Measurements from ENCODE around the gene CLDND1.
"Not testable (repeated sequence)": the region's sequence is repeated elsewhere in the genome, so short reads cannot be mapped to it uniquely, and the experiment has no call there.

CLDND1 gene

DNA sequence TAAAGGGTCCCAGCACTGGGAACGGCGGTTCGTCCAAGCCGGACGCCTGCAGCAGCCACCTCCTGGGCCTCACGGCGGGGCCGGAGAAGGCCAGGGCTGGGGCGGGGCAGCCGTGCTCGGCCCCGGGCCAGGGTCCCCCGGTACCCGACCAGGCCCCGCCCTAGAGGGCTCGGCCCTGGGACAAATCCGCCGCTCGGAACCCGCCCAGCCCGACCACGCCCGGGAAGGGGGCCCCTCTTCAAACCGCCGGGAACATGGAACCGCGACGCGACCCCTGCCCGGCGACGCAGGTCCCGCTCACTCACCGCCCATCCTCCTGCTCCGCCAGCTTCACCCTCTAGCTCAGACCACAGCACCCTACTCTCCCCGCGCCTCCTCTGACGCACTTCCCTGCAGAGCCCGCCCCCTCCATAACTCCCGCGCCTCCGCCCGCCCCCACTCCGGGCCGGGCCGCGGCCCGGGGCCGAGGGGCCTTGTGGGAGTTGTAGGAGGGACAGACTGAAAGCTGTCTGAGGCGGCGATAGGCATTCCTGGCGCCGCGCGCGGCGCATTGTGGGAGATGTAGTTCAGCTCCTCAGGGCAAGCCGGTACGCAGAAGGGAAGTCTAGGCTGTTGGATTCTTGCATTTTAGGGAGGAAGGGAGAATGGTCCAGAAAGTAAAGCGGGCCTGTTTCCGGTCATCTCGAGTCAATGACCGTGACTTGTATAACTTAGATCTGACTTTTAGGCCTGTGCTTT lies at the start of gene CLDND1:
Gene CLDND1, minus strand, starts transcription at position 359 of the 738 bp plus-strand sequence. CDS start 1,478 bp downstream, outside the sequence.
- peak; percentile 95 for DNase-seq

DNA sequence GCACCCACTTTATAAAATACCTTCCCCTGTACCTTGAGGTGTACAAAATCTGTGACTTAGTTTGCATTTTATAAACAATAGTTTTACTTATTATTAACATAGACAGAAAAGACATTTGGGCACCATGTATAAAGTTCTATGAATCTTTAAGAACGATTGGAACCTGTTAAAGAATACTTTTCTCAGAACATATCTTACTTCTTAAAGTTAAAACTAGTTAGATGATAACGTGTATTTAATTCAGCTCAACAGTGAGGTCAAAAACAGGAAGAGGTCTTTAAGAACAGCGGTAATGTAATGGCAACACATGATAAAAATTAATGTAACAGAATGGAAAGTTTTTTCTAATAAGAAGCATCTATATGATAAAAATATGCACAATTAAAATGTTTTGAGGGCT lies 45.7 kb upstream of the CLDND1 start:
- no peak for DNase-seq

DNA sequence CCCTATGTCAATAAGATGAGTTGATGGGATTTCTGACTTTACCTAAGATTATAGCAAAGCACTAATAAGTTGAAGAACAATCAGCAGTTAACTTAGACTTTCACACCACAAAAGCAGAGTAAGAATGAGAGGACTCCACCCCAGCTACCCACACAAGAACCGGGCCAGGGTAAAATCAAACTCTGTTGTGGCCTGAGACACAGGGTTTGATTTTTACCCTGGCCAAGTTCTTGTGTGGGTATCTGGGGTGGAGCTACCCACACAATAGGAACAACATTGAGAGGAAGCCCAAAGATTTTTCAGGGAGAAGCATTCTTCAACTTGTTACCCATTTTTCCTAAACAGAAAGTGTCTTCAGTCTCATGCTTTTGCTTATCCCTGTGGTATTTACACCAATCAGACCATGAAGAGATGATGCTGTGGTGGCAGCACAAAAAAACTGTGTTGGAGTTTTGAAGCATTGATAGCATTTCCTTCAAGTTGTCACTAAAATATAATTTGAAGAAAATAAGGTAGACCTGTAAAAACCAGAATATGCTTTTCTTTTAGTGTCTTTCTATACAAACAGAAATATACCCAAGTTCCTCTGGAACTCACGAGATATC lies 45.1 kb upstream of the CLDND1 start:
- DNase-seq, result no peak

DNA sequence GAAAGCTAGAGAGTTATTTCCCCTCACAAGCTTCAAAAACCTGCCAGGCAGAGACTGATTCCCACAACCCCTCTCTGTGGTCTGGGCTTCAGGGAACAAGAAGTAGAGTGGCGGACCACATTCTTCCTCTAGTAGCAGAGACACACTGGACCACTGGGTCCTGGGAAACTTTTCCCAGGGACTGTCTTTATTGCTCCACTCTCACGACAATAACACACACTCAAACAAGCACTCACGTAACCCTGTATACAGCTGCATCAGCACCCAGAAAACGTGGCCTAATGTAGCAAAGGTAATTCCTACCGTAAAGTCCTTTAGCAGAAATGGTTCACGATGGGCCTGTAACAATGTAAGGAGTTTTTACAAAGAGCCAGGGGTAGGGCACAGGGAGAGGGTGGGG lies 43.1 kb upstream of the CLDND1 start:
- no peak for DNase-seq

DNA sequence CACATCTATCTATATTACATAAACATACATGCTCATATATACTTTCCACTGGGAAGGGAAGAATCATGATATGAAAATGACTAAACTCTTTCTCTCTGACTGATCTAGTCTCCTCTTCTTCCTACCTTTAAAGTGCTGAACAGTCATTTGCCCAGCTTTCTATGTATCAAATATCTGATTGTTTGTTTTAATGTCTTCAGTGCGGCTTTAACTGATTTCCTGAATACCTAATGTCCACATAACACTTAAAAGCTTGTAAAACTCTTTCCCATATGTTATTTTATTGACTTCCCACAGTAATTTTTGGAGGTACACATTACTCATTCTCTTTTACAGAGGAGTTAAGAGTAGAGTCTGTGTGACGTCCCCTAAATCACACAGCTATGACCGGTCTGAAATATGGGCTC lies 42.5 kb upstream of the CLDND1 start:
- DNase-seq, result no peak

DNA sequence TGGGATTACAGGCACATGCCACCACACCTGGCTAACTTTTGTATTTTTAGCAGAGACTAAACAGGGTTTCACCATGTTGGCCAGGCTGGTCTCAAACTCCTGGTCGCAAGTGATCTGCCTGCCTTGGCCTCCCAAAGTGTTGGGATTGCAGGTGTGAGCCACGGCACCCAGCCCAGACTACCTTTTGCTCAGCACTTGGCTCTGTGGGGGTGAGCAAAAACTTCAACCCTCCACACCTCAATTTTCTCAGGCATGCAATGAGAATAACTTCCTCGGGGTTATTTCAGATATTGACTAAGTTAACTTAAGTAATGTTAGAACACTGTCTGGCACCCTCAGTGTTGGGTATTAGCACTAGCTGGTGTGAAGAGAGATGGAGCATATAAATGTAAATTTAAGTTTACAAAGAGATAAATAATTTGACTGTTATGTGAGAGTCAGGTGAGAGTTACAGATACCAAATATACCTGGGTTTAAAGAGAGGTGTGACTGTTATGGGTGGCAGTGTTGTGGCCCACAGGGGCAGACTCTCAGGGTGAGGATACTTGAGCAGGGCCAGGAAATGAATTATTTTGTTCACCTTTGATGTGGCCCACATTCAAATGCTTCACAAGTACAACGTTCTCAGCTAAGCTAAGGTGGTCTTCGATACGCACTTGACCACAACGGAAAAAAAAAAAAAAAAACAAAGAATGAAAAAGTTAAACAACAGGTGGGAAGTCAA lies 41.7 kb upstream of the CLDND1 start:
- no peak for DNase-seq

DNA sequence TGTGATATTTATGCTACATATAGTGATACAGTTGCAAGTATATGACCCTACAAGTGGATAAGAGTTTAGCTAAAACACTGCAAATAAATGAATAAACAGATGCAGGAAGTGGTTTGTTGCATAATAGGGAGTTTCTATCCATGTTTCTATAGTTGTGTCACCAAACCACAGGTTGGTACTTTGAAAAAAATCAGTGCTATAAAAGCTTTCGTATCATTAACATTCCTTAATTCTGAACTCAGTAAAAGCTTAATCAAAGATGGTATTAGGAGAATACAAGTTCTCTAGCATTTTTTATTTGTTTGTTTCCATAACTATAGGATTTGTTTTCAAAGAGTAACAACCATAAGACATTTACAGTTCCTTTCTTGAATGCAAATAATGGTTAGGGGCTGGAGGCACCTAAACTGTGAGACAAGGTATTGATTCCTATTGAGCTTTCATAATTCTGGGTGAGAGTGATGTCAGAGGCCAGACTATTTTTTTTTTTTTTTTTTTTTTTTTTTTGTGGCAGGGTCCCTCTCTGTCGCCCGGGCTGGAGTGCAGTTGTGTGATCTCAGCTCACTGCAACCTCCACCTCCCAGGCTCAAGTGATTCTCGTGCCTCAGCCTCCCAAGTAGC lies 41.1 kb upstream of the CLDND1 start:
- DNase-seq, result no peak

DNA sequence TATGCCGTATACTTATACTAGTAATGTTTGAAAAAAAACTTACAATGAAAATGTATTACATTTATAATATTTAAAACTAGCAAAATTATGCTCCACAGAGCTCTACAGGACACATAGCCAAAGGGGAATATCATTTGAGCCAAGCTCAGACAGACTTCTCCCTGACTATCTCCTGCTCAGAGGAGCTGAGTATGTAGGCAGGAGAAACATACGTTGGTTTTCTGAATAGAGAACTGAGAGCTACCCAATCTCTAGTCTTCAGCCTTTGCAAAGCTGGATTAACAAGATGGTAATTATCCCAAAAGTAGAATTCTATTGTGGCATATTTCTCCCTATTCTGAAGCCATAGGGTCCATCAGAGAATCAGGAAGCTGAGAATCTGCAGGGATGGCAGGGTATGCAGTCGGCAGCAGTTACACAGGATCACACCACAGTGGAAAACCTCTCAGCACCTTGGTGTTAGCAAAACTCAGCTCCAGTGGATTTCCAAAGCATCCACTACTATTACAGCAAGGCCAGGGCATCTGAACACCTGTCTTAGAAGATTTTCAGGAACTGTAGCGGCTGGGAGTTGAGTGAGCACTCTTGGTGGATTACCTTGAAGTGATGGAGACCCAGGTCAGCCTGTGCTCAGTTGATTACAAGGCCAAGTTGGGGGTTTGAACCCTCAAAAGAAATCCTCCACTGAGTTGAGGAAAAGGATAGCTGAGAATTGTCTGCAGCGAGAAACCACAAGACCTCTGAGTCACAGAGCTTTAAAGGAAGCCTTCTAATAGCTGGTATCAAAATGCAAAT lies 39.2 kb upstream of the CLDND1 start:
- DNase-seq, result no peak

DNA sequence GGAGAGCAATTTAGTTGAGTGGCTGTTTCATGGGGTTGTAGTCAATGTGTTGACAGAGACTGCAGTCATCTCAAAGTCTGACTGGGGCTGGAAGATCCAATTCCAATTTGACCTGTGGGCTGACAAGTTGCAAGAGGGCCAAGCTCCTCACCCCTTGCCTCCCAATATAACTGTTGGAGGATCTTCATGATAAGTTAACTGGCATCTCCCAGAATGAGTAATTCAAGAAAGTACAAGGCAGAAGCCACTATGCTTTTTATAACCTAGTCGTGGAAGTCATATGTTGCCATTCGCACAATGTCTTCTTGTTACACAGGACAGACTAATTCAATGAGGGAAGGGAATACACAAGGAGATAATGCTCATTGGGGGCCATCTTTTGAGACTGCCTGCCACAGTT lies 38.2 kb upstream of the CLDND1 start:
- no peak for DNase-seq

DNA sequence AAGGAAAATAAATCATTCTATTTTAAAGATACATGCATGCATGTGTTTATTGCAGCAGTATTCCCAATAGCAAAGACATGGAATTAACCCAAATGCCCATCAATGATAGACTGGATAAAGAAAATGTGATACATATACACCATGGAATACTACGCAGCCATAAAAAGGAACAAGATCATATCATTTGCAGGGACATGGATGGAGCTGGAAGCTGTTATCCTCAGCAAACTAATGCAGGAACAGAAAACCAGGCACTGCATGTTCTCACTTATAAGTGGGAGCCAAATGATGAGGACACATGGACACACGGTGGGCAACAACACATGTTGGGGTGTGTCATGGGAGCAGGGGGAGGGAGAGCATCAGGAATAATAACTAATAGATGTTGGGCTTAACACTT lies 37.1 kb upstream of the CLDND1 start:
- DNase-seq, result not testable (repeated sequence)

DNA sequence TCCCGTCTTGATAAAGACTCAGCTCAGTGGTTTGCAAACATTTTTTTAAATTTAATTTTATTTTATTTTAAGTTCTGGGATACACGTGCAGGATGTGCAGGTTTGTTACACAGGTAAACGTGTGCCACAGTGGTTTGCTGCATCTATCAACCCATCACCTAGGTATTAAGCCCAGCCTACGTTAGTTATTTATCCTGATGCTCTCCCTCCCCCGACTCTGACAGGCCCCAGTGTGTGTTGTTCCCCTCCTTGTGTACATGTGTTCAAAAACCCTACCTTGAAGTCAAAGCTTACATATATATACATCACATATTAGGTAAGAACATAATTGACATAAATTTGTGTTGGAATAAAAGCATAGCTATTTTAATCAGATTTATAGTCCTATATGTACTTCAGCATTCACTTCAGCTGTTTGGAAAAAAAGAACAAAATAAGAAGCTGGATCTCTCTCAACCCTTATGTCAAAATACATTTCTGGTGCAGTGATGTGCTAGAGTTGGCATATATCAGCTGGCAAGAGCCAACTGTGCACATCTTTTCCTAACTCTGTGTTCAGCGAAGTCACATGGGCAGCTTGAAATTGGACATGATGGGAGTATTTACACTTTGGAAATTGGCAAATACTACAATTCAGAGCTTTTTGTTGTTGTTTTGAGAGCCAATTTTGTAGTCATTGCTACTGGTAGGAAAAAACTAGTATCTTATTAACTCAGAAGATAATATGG lies 35.6 kb upstream of the CLDND1 start:
- no peak for DNase-seq

DNA sequence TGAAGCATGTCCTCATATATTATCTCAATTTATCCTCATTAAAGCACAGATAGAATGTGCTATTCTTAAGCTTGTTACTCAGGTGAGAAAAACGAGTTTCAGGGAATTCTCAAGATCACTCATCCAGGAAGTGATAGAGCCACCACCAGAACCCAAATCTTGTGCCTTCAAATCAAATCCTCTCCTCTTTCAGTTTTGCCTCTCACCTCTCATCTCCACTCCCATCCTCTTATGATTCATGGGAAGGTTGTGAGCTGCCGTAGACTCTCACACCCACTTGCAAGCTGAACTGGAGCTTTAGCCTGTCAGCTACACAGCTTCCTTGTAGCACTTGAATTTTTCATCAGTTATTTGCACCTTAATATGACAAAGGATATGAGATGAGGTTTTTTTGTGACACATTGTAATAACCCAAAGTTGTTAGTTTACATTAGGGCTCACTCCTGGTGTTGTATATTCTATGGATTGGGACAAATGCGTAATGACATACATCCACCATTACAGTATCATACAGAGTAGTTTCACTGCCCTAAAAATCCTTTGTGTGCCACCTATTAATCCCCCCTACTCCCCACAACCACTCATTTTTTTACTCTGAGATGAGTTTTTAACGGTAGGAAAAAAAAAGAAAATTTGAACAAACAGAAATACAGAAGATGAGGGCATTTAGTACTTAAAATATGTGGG lies 34.8 kb upstream of the CLDND1 start:
- no peak for DNase-seq

DNA sequence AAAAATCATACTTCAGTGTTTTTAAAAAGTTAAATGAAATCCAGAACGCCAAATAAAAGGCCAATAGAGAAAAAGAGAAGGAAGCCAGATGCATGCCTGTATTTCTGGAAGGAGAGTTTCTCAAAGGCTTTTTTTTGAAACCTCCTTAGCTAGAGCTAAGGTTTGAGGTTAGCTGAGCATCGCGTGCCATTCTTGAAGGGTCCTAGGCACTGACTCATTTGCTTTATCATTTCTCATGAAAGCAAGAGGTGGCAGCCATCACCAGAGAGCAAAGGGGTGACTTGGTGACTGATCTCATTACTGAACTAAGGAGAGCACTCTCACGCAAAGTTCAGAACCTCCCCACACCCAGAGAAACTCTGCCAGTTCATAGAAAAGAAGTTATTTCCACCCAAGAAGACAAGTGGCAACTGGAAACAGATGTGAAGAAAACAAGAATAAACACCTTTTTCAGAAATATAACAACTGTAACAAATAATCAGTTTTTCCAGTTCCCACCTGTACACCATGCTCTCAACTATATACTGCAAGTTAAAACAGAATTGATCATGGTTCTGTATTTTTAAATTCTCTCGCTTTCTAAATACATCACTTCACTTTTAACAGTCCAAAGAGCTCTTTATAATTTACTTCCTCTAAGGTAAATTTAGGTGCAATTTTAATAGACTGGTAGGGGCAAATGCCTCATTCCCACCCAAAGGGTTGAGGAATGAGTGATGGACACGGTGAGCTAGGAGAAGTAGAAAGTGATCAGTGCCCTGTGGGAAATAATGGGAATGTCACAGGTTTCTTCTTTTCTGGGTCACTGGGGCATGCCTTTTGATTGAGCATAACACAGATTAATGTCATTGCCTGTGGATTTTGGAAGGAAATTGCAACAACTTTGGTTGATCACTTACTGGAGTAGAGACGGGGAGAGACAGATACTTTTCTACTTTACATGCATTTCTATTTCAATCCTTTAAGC lies 33.7 kb upstream of the CLDND1 start:
- DNase-seq, result peak; percentile 73

DNA sequence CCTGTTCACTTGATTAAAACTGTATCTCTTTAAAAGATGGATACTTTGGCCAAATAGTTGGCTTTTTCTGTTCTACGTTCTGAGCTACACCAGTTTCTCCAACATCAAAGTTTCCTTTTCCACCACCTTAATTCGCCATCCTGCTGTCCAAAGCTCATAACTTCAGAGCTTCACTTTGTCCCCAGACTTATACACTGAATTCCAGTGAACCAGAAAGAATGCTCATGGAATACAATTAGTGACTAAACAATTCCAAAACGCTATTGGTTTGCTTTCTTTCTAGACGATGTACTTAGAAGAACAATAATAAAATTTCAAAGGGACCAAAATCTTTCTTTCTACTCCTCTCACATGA lies 32.3 kb upstream of the CLDND1 start:
- no peak for DNase-seq

DNA sequence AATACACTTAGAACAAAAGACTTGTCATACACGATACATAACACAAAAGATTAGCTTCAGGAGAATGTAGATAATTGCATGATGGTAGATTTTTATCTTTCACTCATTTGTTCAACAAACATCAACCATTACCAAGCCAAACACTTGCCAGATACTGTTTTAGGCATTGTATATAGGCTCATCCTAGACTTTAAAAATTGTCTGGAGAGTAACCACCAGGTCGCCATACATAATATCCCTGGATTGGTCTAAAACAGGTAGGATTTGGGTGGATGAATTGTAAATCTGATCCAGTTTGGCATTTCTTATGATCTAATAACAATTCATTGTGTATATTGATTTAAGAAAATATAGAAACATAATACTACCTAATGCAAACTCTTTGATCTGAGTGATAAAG lies 31.9 kb upstream of the CLDND1 start:
- DNase-seq, result no peak

DNA sequence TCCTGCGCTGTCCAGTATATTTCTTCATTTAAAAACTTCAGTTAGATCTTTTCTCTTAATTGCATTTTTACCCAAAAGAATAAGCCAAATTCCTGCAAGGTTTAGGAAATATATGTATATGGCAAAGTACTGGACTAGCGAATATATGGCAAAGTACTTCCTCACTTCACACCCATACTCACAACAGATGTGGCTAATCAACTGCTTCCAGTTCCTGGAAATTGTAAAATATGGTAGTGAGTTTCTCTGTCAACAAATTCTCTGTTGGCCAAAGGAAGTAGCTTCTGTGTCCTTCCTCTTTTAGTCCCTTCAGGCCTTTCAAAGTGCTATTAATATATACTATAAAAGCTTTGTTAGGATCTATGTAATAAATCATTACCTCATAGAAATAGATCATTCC lies 31.1 kb upstream of the CLDND1 start:
- DNase-seq, result no peak

DNA sequence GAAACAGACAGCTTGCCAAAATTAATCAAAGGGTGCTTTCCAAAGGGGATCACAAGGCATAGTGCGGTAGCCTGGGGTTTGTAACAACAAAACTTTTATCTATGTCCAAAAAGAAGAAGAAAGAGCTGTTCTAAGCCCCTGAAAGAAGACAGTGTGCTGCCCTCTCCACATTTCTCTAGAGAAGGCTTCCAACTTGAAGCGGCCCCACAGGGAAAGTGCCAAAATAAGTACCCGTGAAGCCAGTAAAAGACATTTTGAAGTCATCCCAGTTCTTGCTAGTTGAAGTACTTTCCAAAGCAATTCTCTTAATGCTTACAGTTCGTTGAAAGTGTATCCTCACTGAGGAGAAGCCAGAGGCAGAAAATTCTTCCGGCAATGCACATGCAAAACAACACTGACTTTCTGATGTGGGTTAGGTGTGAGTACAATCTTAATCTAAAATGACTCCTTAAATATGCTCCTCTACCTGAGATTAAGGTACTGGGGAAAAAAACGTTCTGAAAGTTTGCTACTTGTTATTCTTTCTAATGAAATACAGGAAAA lies 30.4 kb upstream of the CLDND1 start:
- no peak for DNase-seq

DNA sequence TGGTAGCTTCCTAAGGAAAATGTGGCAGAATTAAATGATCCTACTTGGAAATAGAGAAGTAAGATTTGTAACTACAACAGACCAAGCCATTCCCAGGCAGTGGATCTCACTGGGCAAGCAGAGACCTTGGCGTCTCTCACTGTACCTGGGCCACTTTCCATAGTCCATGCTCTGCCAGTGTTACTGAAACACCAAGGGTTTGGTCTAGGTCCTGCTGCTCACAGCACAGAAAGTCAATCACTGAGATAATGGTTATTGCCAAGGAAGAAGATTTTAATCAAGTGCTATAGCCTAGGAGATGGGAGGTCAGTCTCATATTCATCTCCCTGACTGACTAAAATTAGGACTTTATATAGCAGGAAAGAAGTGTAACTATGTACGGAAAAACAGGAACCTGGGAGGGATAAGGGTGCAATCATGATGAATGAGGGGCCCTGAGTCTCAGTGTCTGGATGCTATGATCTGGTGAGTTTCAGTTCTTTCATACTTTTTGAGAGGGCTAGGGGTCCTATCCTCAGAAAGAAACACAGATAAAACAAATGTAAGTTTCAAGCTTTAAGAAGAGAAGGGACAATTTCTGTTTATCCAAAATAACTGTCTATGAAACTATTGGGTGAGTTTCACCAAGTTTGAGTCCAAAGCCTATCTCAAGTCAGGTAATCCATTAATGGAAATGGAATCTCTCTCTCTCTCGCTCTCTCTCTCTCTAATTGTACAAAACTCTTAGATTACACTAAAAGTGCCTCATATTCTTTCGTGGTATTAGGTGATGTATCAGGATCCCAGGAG lies 29.7 kb upstream of the CLDND1 start:
- no peak for DNase-seq

DNA sequence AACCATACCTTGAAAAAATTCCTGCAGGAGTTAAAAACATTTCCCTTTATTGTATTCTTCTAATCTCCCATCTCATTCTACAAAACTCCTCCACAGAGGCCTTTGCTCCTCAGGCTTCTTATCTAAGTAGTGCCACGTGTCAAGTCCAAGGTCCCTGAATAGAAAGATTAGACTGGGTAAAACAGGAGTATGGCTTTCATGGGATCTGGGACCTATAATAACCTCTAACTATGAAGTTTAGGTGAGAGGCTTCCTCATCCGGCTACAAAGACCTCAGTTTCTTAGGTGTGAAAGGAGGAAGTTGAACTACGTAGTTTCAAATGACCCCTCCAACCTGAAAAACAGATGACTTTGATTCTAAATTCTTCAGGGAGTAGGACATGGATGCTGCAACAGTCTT lies 29.1 kb upstream of the CLDND1 start:
- DNase-seq, result no peak
